Omental fat pad (tissue), 4 donors: ENCODE measurements around the gene ITSN1. TPM values are rescaled to one million over a fixed set of nuclear protein-coding genes. Genes with fewer than 3 reads are reported as not detected.

ENCODE experiments used
- ATAC-seq: fragments of 150-250 bp; one replicate; pipeline ENCODE4 v1.9.1; 2016; ENCODE audit warnings: mild to moderate bottlenecking, moderate library complexity; ENCODE audit not compliant: low FRiP score
- DNase-seq: peaks from one replicate; pipeline ENCODE4 v3.0.0-alpha.2; 2019; ENCODE audit warnings: low spot score
- total RNA-seq, 4 donors: library from RNA; depleted of rRNA; stranded (reverse); fragments of >200 nt; gene quantifications; one replicate each; pipeline ENCODE4 v1.1.0, GENCODE V29; 2016
- TF ChIP-seq, protein P1 (sequence below), 3 donors: fragments of 450-650 bp; IDR thresholded peaks; one replicate each; pipeline ENCODE4 v1.5.1; 2016 to 2017; ENCODE audit warnings: antibody characterized with exemption in 3 of 3, mild to moderate bottlenecking in 3 of 3, moderate library complexity in 2 of 3

ITSN1 gene
- total RNA-seq, 4 donors from 2014 or later: 71.4 to 248 (median 151) TPM

DNA sequence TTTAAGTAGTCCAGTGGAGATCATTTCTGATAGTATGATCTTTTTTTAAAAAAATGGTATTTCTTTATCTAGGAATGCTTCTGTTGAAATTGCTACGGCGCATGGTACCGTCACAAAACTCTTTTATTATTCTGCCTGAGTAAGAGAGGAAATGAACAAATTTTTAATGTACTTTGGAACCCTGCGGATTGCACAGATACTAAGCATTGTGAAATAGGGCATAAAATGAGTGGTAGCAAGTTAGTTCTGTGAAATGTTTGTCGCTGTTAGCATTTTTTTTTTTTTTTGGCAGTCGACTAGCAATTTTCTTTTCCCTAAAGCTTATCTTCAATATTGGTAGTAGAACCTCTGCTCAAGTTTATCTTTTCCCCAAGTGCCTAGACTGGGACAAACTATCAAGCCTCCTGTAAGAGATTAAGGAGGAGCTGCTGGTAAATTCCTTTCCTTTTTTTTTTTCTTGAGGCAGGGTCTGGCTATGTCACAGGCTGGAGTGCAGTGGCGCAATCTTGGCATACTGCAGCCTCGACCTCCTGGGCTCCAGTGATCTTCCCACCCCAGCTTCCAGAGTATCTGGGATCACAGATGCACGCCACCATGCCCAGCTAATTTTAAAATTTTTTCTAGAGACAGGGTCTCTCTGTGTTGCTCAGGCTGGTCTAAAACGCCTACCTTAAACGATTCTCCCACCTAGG lies 2.2 kb downstream of the ITSN1 start:
- TF ChIP-seq, protein P1, sequence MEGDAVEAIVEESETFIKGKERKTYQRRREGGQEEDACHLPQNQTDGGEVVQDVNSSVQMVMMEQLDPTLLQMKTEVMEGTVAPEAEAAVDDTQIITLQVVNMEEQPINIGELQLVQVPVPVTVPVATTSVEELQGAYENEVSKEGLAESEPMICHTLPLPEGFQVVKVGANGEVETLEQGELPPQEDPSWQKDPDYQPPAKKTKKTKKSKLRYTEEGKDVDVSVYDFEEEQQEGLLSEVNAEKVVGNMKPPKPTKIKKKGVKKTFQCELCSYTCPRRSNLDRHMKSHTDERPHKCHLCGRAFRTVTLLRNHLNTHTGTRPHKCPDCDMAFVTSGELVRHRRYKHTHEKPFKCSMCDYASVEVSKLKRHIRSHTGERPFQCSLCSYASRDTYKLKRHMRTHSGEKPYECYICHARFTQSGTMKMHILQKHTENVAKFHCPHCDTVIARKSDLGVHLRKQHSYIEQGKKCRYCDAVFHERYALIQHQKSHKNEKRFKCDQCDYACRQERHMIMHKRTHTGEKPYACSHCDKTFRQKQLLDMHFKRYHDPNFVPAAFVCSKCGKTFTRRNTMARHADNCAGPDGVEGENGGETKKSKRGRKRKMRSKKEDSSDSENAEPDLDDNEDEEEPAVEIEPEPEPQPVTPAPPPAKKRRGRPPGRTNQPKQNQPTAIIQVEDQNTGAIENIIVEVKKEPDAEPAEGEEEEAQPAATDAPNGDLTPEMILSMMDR (IDR thresholded peaks at IDR 0.05): no peak
- DNase-seq: no peak
- ATAC-seq: no peak

DNA sequence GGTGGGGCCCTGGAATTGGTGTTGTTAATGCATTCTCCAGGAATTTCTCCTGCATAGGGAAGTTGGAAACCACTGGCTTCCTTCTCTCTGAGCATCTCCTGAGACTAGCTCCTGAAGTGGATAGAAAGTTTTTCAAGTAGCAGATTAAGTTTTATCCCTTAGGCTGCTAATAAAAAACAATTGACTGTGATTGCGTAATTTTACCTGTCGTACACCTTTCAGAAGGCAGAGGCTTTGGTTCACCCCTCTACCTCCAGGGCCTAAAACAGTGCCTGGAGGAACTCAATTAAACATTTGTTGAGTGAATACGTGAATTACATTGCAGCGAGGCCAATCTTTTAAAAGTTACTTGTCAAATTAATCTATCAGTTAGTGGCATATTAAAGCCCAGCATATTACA lies 3.4 kb downstream of the ITSN1 start:
- ATAC-seq (no peak), DNase-seq (no peak)
- TF ChIP-seq, protein P1 (IDR thresholded peaks at IDR 0.05): no peak

DNA sequence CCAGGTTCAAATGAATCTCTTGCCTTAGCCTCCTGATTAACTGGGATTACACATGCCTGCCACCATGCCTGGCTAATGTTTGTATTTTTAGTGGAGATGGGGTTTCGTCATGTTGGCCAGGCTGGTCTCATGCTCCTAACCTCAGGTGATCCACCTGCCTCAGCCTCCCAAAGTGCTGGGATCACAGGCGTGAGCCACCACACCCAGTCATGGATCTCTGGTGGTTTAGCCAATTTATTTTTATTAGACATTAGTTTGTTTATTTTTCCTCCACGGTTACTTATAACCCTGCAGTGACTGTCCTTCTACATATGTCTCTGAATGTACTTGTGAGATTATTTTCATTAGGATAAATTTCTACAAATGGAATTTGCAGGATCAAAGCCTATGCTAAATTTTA lies 5.3 kb downstream of the ITSN1 start:
- TF ChIP-seq, protein P1 (IDR thresholded peaks at IDR 0.05): no peak
- DNase-seq (no peak), ATAC-seq (no peak)

DNA sequence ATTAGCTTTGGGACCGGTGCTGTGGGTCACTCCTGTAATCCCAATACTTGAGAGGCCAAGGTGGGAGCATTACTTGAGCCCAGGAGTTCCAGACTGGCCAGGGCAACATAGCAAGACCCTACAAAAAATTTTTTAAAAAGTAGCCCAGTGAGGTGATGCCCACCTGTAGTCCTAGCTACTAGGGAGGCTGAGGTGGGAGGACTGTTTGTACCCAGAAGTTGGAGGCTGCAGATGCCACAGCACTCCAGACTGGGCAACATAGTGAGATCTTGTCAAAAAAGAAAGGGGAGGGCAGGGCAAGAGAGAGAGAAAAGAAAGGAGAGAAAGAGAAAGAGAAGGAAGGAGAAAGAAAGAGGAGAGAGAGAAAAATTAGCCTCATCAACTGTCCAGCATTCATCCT lies 6.3 kb downstream of the ITSN1 start:
- DNase-seq (no peak), ATAC-seq (no peak)

DNA sequence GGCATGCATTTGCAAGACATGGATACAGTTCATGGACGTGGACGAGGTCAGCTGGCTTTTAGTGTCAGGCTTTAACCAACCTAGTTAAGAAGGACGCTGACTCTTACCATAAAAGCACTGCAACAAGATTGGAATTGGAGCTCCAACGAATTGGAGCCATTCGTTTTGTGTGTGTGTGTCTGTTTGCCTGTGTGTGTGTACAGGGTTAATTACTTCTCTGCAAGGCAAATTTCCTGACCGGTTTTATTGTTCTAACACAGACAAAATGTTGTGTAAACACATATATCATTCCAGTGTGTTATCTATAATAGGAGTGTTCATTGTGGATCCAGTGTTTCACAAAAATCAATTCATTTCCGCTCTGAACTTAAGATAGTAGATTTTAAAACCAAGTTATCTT lies 7.9 kb downstream of the ITSN1 start:
- ATAC-seq (no peak), DNase-seq (no peak)
- TF ChIP-seq, protein P1 (IDR thresholded peaks at IDR 0.05): no peak

More for the DNA sequence above, 6.3 kb downstream of the ITSN1 start:
- TF ChIP-seq, protein P1 (IDR thresholded peaks at IDR 0.05): no peak

DNA sequence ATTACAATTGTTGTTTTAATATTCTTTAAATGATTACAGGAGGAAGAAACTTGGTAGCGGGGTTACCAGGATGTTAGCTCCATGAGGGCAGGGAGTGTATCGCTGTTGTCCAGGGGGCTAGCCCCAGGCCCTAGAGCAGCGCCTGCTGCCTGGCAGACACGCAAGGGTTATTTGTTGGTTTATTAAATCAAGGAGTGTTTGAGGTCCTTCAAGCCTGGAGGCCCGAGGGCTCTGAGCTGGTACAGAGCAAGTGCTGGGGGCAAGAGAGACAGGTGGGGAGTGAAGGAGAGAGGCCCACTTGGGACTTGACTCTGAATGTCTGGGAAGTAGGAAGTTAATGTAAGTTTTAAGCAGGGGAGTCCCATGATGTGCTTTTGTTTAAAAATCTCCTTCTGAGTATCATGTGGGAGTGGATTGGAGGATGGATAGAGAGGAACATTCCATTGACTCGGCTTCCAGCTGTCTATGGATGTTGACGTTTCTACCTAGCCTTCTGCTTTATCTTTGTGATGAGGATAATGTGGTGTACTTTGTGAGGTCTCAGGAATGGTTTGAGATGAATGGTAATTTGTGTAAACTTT lies 8.7 kb downstream of the ITSN1 start:
- no peak for ATAC-seq
- no peak for DNase-seq
- TF ChIP-seq, protein P1 (IDR thresholded peaks at IDR 0.05): no peak
